Esophagus (tissue), 2 donors: ENCODE results near the gene EGR2. TPM values are rescaled to one million over a fixed set of nuclear protein-coding genes. Genes with fewer than 3 reads are reported as not detected.

Experiments used
- H3K27ac ChIP-seq, 2 donors: one replicate each; pipeline ENCODE4 v1.5.1; 2013; ENCODE audit warnings: low read depth in 2 of 2, mild to moderate bottlenecking in 2 of 2, inconsistent platforms in 1 of 2, low read length in 1 of 2, moderate library complexity in 1 of 2
- H3K27me3 ChIP-seq, 2 donors: one replicate each; pipeline ENCODE4 v1.6.1; 2013; ENCODE audit warnings: low read length in 2 of 2, control low read depth in 1 of 2, mild to moderate bottlenecking in 1 of 2; ENCODE audit not compliant: insufficient read depth in 2 of 2, control insufficient read depth in 1 of 2
- H3K36me3 ChIP-seq, 2 donors: one replicate each; pipeline ENCODE4 v1.6.1; 2013; ENCODE audit warnings: low read length in 1 of 2; ENCODE audit not compliant: control insufficient read depth in 2 of 2, insufficient read depth in 2 of 2
- H3K4me1 ChIP-seq, 2 donors: one replicate each; pipeline ENCODE4 v1.6.1; 2013; ENCODE audit warnings: low read length in 1 of 2; ENCODE audit not compliant: control insufficient read depth in 2 of 2, insufficient read depth in 2 of 2
- H3K4me3 ChIP-seq, 2 donors: one replicate each; pipeline ENCODE4 v1.5.1; 2013; ENCODE audit warnings: low read length in 2 of 2, mild to moderate bottlenecking in 2 of 2, low read depth in 1 of 2, moderate library complexity in 1 of 2
- H3K9me3 ChIP-seq, 2 donors: one replicate each; pipeline ENCODE4 v1.6.1; 2013; ENCODE audit warnings: mild to moderate bottlenecking in 2 of 2, low read depth in 1 of 2, low read length in 1 of 2, moderate library complexity in 1 of 2; ENCODE audit not compliant: control insufficient read depth in 2 of 2, insufficient read depth in 1 of 2
- WGBS, 2 donors: extraction: QIAGEN DNeasy Blood & Tissue Kit; methylation state at CpG; one replicate each; pipeline ENCODE4 v1.1.7; 2013; 5-methylcytosine and 5-hydroxymethylcytosine counted together
- polyA plus RNA-seq, 2 donors: library from polyadenylated mRNA; stranded (reverse); fragments of 200-250 nt; gene quantifications; one replicate each; pipeline ENCODE4 v1.2.3, GENCODE V29; 2013
- donor health status: healthy with polysubstance abuse.
- donor health status: Bipolar disorder and iron deficiency.

EGR2 gene
- polyA plus RNA-seq, 2 donors, result 0.47 to 0.49 TPM

DNA sequence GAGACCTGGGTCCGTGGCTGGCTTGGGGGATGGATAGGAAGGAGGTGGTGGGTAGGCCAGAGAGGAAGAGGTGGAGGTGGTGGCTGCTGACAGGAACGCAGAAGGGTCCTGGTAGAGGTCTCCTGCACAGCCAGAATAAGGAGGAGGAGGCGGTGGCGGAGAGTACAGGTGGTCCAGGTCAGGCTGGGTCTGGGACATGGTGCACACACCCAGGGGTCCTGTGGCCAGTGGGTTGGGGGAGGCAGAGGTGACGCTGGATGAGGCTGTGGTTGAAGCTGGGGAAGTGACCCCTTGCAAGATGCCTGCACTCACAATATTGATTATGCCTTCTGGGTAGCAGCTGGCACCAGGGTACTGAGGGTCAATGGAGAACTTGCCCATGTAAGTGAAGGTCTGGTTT is 2.2 kb downstream of the EGR2 start:
- H3K36me3 ChIP-seq, result peaks cover 0 to 3% of the 10 kb centered on the region in 2 donors
- peaks cover 2 to 11% of the 10 kb centered on the region in 2 donors for H3K4me1 ChIP-seq
- no peak overlapping the region for H3K27ac ChIP-seq
- H3K9me3 ChIP-seq, result peaks cover 0 to 2% of the 10 kb centered on the region in 2 donors
- no peak overlapping the region for H3K4me3 ChIP-seq
- peaks cover 0 to 5% of the 10 kb centered on the region in 2 donors for H3K27me3 ChIP-seq
- 90 to 95% methylated on average over 5 of the region's 5 CpGs for WGBS, 2 donors

DNA sequence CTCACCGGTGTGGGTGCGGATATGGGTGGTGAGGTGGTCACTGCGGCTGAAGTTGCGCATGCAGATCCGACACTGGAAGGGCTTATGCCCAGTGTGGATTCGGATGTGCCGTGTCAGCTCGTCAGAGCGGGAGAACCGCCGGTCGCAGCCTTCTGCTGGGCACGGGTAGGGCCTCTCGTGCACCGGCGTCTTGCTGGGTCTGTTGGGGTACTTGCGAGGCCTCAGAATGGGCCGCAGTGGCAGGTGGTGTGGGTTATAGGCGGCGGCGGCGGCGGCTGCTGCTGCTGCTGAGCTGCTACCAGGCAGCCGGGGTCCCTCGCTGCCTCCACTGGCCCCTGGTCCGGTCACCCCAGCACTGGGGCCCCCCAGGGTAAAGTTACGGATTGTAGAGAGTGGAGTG is 2.7 kb downstream of the EGR2 start:
- no peak overlapping the region for H3K27ac ChIP-seq
- no peak overlapping the region for H3K4me3 ChIP-seq
- WGBS, 2 donors, result 92 to 96% methylated on average over 27 of the region's 27 CpGs
- peaks cover 2 to 9% of the 10 kb centered on the region in 2 donors for H3K4me1 ChIP-seq
- H3K27me3 ChIP-seq, result peaks cover 0 to 5% of the 10 kb centered on the region in 2 donors
- H3K36me3 ChIP-seq, result peaks cover 0 to 3% of the 10 kb centered on the region in 2 donors
- H3K9me3 ChIP-seq, result peaks cover 0 to 2% of the 10 kb centered on the region in 2 donors

DNA sequence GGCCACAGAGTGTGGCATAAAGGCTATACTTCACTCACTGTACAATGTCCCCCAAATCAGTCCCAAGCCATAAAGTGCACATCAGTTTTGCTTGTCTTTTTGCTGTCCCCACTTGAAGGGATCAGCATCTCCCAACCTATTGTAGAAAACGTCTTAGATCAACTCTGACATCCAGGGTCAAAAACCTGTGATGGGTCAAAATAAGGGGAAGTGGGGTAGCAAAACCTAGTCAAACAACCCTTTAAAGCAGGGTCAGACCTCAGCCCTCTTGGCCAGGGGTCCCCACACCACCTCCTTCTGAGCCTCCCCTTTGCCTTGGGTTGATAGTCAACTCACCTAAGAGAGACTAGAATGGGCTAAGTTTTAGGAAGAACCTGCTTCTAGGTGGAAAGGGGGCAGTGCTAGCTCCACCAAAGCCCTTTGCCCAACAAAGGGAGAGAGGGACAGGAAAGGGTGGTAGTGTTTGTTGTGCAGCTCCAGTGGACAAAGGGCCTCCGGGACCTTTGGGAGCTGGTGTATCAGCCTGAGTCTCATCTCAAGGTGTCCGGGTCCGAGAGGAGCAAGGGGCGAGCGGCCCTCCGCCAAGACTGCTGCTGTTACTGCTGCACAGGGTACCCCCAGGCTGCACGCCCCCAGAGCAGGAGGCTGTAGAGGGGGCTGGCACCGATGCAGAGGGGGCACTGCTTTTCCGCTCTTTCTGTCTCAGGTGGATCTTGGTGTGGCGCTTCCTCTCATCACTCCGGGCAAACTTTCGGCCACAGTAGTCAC is 3.3 kb downstream of the EGR2 start:
- WGBS, 2 donors, result 91 to 95% methylated on average over 13 of the region's 13 CpGs
- Histone ChIP-seq H3K27ac (no peak overlapping the region), H3K9me3 (peaks cover 0 to 2% of the 10 kb centered on the region in 2 donors), H3K36me3 (peaks cover 0 to 3% of the 10 kb centered on the region in 2 donors), H3K27me3 (peaks cover 0 to 5% of the 10 kb centered on the region in 2 donors), H3K4me1 (peaks cover 2 to 5% of the 10 kb centered on the region in 2 donors), H3K4me3 (no peak overlapping the region)

DNA sequence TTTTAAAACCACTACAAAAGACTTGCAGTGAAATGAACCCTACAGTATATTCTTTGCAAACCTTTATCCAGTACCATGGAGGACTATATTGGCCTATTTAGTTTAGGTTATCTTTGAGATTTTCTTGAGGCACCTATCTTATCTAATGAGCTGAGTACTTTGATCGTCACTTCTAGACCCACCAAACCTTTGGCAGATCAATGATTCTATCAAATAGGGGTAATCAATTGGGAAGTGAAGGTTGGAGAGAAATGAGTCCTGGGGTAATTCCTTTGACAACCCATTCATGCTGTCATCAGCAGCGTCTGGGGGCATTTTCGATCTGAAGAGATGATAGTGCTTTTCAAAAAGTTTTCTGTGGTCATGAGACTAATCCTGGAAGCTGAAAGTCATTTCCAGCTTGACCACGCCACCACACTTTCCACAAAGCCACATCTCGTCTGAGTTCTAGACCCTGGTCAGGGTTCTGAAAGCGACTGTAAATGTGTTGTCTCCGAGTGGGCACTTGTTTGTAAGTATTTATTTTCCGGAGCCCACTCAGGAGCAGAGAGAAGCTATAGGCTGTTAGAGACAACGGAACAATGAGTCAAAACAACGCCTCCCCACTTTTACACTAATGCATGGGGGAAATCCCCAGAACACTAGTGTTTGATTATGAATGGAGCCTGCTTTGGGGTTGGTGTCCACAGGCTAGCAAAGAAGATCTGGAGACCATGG is 4.8 kb downstream of the EGR2 start:
- Histone ChIP-seq H3K36me3 (peaks cover 0 to 3% of the 10 kb centered on the region in 2 donors), H3K27ac (no peak overlapping the region), H3K4me3 (no peak overlapping the region), H3K27me3 (peaks cover 0 to 5% of the 10 kb centered on the region in 2 donors), H3K9me3 (peaks cover 0 to 2% of the 10 kb centered on the region in 2 donors), H3K4me1 (peaks cover 2 to 5% of the 10 kb centered on the region in 2 donors)
- WGBS, 2 donors, result 82 to 86% methylated on average over 10 of the region's 10 CpGs

DNA sequence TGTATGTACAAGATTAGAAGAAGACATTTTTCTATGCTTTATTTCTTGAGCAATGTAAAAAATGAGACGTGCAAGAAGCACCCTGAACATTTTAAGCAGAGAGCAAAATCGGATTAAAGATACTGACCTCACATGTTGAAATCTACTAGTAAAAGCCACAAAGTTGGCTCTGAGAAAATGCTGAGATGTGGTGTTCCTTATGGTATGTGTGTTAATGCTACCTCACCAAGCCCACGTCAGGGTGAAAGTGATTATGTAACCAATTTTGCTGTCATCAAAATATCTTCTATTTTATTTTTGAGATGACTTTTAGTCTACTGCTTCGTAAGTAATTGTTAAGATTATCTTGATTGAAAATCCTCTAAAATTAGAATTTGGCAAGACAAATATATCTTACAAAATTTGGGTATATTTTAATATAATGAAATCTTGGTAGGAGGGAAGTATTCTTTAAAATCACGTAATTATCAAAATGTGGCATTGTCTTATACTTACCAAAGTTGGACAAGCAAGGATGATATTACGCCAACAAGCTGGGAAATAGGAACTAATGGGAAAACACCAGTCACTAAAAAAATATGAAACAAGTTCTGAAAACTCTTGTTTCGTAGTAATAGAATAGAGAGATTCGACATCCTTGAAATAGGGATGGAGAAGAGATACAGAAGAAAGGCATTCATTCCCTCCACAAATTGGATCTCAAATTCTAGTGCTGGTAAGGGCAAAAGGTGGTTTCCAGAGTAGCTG is 5.8 kb downstream of the EGR2 start:
- peaks cover 0 to 2% of the 10 kb centered on the region in 2 donors for H3K9me3 ChIP-seq
- peaks cover 0 to 5% of the 10 kb centered on the region in 2 donors for H3K27me3 ChIP-seq
- no peak overlapping the region for H3K27ac ChIP-seq
- H3K4me1 ChIP-seq, result peaks cover 2 to 4% of the 10 kb centered on the region in 2 donors
- H3K4me3 ChIP-seq, result no peak overlapping the region
- 90 to 93% methylated on average over 8 of the region's 8 CpGs for whole genome bisulfite sequencing, 2 donors
- peaks cover 0 to 3% of the 10 kb centered on the region in 2 donors for H3K36me3 ChIP-seq

DNA sequence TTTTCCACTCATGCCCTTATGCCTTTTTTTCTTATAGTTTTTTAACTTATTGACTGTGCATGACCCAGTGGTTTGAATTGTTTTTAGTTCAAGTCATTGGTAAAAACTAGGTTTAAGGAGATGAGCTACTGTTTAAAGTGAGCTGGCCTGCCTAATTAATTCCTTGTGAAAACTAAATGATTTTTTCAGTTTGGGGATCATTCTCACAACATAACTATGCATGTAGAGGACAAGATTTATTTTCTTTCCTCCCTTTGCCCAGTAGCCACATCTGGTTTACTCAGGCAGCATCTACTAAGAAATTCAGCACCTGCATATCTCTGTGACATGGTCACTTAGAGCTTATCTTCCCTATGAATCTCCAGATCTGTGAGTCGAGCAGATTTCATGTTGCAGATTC is 9.9 kb downstream of the EGR2 start:
- WGBS, 2 donors, result 7 to 23% methylated on average over 1 of the region's 1 CpG
- no peak overlapping the region for H3K27ac ChIP-seq
- peaks cover 0 to 4% of the 10 kb centered on the region in 2 donors for H3K4me1 ChIP-seq
- H3K4me3 ChIP-seq, result peak overlapping the region in 1 of 2 donors; percentile 86
- no peaks in the 10 kb centered on the region for H3K9me3 ChIP-seq
- H3K36me3 ChIP-seq, result peaks cover 0 to 2% of the 10 kb centered on the region in 2 donors
- no peaks in the 10 kb centered on the region for H3K27me3 ChIP-seq

DNA sequence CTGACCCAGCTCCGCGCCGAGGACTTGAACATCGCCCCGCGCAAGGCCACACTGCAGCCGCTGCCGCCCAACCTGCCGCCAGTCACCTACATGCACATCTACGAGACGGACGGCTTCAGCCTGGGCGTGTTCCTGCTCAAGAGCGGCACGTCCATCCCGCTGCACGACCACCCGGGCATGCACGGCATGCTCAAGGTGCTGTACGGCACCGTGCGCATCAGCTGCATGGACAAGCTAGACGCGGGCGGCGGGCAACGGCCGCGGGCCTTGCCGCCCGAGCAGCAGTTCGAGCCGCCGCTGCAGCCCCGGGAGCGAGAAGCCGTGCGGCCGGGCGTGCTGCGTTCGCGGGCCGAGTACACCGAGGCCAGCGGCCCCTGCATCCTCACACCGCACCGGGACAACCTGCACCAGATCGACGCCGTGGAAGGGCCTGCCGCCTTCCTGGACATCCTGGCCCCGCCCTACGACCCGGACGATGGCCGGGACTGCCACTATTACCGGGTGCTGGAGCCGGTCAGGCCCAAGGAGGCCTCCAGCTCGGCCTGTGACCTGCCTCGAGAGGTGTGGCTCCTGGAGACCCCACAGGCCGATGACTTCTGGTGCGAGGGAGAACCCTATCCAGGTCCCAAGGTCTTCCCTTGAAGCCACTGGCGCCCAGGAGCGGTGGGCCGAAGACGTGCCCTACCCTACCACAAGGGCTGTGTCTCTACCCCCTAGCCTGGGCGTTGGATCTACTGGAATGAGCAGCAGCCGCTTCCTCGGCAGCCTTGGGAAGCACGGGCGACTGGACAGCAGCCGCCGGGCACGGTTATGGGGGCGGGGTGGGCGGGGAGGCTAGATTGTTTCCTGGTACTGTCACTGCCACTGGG is 10.7 kb downstream of the EGR2 start:
- Histone ChIP-seq H3K27me3 (no peaks in the 10 kb centered on the region), H3K4me3 (peak overlapping the region; percentile 86 to 98), H3K27ac (peak overlapping the region; percentile 92 to 95), H3K36me3 (no peaks in the 10 kb centered on the region), H3K4me1 (peaks cover 0 to 4% of the 10 kb centered on the region in 2 donors), H3K9me3 (no peaks in the 10 kb centered on the region)
- 2% methylated on average over 75 to 77 of the region's 77 CpGs for WGBS, 2 donors

DNA sequence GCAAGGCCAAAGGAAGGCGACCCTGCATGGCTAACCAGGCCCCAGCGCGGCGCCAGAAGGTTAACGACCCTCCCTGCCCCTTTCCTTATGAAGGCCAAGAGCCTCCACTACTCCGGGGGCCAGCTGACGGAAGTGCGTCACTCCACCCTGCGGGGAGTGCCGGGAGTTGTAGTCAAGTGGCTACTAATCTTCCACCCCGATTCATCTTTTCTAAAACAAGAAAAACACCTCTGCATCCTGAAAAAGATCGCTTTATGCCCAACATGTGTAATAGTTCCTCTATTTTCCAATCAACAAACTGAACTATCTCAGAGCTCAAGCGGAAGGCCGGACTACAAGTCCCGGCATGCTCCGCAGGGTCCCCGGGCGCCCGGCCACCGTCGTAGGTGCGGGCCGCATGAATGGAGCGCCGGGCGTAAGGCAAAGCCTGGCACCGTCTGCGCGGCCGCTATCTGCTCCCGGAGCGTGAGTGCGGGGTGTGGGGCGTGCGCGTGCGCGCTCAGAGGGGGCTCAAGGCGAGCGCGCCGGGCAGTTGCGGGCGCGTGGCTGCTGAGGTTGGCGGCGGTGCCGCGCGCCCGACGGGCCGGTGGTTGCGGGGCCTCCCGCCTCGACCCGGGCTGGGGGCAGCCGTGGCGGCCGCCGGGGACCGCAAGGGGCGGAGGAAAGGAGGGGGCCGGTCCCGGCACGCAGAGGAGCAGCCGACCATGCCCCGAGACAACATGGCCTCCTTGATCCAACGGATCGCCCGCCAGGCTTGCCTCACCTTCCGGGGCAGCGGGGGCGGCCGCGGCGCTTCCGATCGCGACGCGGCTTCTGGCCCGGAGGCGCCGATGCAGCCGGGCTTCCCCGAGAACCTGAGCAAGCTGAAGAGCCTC is 11.6 kb downstream of the EGR2 start, which contains the start of gene ADO:
Gene ADO (plus strand): TSS at position 365 of the 875 bp plus-strand sequence. CDS start 340 bp downstream, at position 705.
- H3K36me3 ChIP-seq, result no peaks in the 10 kb centered on the region
- H3K4me3 ChIP-seq, result peak within 1 kb of the TSS; percentile 86 to 98
- peak within 1 kb of the TSS; percentile 92 to 95 for H3K27ac ChIP-seq
- no peaks in the 10 kb centered on the region for H3K27me3 ChIP-seq
- WGBS, 2 donors, result 0 to 1% methylated on average over 77 to 87 of the region's 87 CpGs
- peaks cover 0 to 4% of the 10 kb centered on the region in 2 donors for H3K4me1 ChIP-seq
- H3K9me3 ChIP-seq, result no peaks in the 10 kb centered on the region
